ENCODE measurements around the gene LRRC72.

GRCh38 chr7:16479591-16479990 is 47.0 kb upstream of the LRRC72 start:
- TF ChIP-seq POLR2A (IDR thresholded peaks at IDR 0.05; ENCODE audit: low read depth, low read length) (no peak), TAF1 (IDR thresholded peaks at IDR 0.05; ENCODE audit: borderline replicate concordance, low read depth, low read length) (no peak), POLR2AphosphoS5 (IDR thresholded peaks at IDR 0.05; ENCODE audit: low read depth, low read length) (no peak)

All from GM12892 (cell line).